ENCODE measurements around the gene MAP3K3.

Gene MAP3K3

GRCh38 chr17:63703029-63703428 lies 80.8 kb downstream of the MAP3K3 start:
- Histone ChIP-seq H3K4me1 (ENCODE audit: control insufficient read depth, low read depth, low read length) (no peaks in the 10 kb centered on the region), H3K9me3 (ENCODE audit: control insufficient read depth, low read depth, low read length) (no peaks in the 10 kb centered on the region), H3K27ac (ENCODE audit: low read length) (no peak overlapping the region), H3K9ac (ENCODE audit: low read length) (no peak overlapping the region), H3K27me3 (ENCODE audit: control insufficient read depth, insufficient read depth, low read length) (peaks cover 7% of the 10 kb centered on the region), H3K4me3 (ENCODE audit: low read length) (no peak overlapping the region), H3K36me3 (ENCODE audit: control insufficient read depth, low read depth, low read length) (peaks cover 8% of the 10 kb centered on the region)

GRCh38 chr17:63703556-63704258 lies 81.5 kb downstream of the MAP3K3 start:
- Histone ChIP-seq H3K9ac (ENCODE audit: low read length) (no peak overlapping the region), H3K27me3 (ENCODE audit: control insufficient read depth, insufficient read depth, low read length) (peaks cover 7% of the 10 kb centered on the region), H3K36me3 (ENCODE audit: control insufficient read depth, low read depth, low read length) (peaks cover 10% of the 10 kb centered on the region), H3K27ac (ENCODE audit: low read length) (no peak overlapping the region), H3K4me3 (ENCODE audit: low read length) (no peak overlapping the region), H3K9me3 (ENCODE audit: control insufficient read depth, low read depth, low read length) (no peaks in the 10 kb centered on the region), H3K4me1 (ENCODE audit: control insufficient read depth, low read depth, low read length) (no peaks in the 10 kb centered on the region)

GRCh38 chr17:63704259-63704576 lies 82.0 kb downstream of the MAP3K3 start:
- Histone ChIP-seq H3K4me1 (ENCODE audit: control insufficient read depth, low read depth, low read length) (no peaks in the 10 kb centered on the region), H3K27me3 (ENCODE audit: control insufficient read depth, insufficient read depth, low read length) (peaks cover 7% of the 10 kb centered on the region), H3K4me3 (ENCODE audit: low read length) (no peak overlapping the region), H3K36me3 (ENCODE audit: control insufficient read depth, low read depth, low read length) (peaks cover 15% of the 10 kb centered on the region), H3K9ac (ENCODE audit: low read length) (no peak overlapping the region), H3K9me3 (ENCODE audit: control insufficient read depth, low read depth, low read length) (no peaks in the 10 kb centered on the region), H3K27ac (ENCODE audit: low read length) (no peak overlapping the region)

GRCh38 chr17:63704836-63705235 lies 82.6 kb downstream of the MAP3K3 start:
- Histone ChIP-seq H3K27ac (ENCODE audit: low read length) (no peak overlapping the region), H3K9me3 (ENCODE audit: control insufficient read depth, low read depth, low read length) (no peaks in the 10 kb centered on the region), H3K9ac (ENCODE audit: low read length) (no peak overlapping the region), H3K36me3 (ENCODE audit: control insufficient read depth, low read depth, low read length) (peaks cover 20% of the 10 kb centered on the region), H3K4me1 (ENCODE audit: control insufficient read depth, low read depth, low read length) (no peaks in the 10 kb centered on the region), H3K27me3 (ENCODE audit: control insufficient read depth, insufficient read depth, low read length) (peaks cover 7% of the 10 kb centered on the region), H3K4me3 (ENCODE audit: low read length) (no peak overlapping the region)

GRCh38 chr17:63705657-63706056 lies 83.4 kb downstream of the MAP3K3 start:
- Histone ChIP-seq H3K36me3 (ENCODE audit: control insufficient read depth, low read depth, low read length) (peaks cover 25% of the 10 kb centered on the region), H3K27me3 (ENCODE audit: control insufficient read depth, insufficient read depth, low read length) (peaks cover 7% of the 10 kb centered on the region), H3K4me1 (ENCODE audit: control insufficient read depth, low read depth, low read length) (no peaks in the 10 kb centered on the region), H3K9ac (ENCODE audit: low read length) (no peak overlapping the region), H3K9me3 (ENCODE audit: control insufficient read depth, low read depth, low read length) (no peaks in the 10 kb centered on the region), H3K27ac (ENCODE audit: low read length) (no peak overlapping the region), H3K4me3 (ENCODE audit: low read length) (no peak overlapping the region)

- Histone ChIP-seq H3K27me3 (ENCODE audit: control insufficient read depth, insufficient read depth, low read length) (peaks cover 1% of the 10 kb centered on the region), H3K36me3 (ENCODE audit: control insufficient read depth, low read depth, low read length) (peaks cover 26% of the 10 kb centered on the region), H3K4me3 (ENCODE audit: low read length) (no peak overlapping the region), H3K9ac (ENCODE audit: low read length) (no peak overlapping the region), H3K9me3 (ENCODE audit: control insufficient read depth, low read depth, low read length) (no peaks in the 10 kb centered on the region), H3K4me1 (ENCODE audit: control insufficient read depth, low read depth, low read length) (no peaks in the 10 kb centered on the region), H3K27ac (ENCODE audit: low read length) (no peak overlapping the region)
These were observed 84.3 kb downstream of the MAP3K3 start for GRCh38 chr17:63706336-63707082.

GRCh38 chr17:63707151-63707550 lies 84.9 kb downstream of the MAP3K3 start:
- Histone ChIP-seq H3K4me3 (ENCODE audit: low read length) (no peak overlapping the region), H3K36me3 (ENCODE audit: control insufficient read depth, low read depth, low read length) (peaks cover 30% of the 10 kb centered on the region), H3K9ac (ENCODE audit: low read length) (no peak overlapping the region), H3K27ac (ENCODE audit: low read length) (no peak overlapping the region), H3K4me1 (ENCODE audit: control insufficient read depth, low read depth, low read length) (no peaks in the 10 kb centered on the region), H3K27me3 (ENCODE audit: control insufficient read depth, insufficient read depth, low read length) (no peaks in the 10 kb centered on the region), H3K9me3 (ENCODE audit: control insufficient read depth, low read depth, low read length) (no peaks in the 10 kb centered on the region)

GRCh38 chr17:63709110-63709509 lies 86.9 kb downstream of the MAP3K3 start:
- peaks cover 29% of the 10 kb centered on the region for H3K36me3 ChIP-seq (ENCODE audit: control insufficient read depth, low read depth, low read length)
- no peak overlapping the region for H3K27ac ChIP-seq (ENCODE audit: low read length)
- H3K4me1 ChIP-seq (ENCODE audit: control insufficient read depth, low read depth, low read length): no peaks in the 10 kb centered on the region
- no peak overlapping the region for H3K9ac ChIP-seq (ENCODE audit: low read length)
- H3K4me3 ChIP-seq (ENCODE audit: low read length): no peak overlapping the region
- H3K9me3 ChIP-seq (ENCODE audit: control insufficient read depth, low read depth, low read length): no peaks in the 10 kb centered on the region
- no peaks in the 10 kb centered on the region for H3K27me3 ChIP-seq (ENCODE audit: control insufficient read depth, insufficient read depth, low read length)

- Histone ChIP-seq H3K4me1 (ENCODE audit: control insufficient read depth, low read depth, low read length) (no peaks in the 10 kb centered on the region), H3K36me3 (ENCODE audit: control insufficient read depth, low read depth, low read length) (peaks cover 17% of the 10 kb centered on the region), H3K9me3 (ENCODE audit: control insufficient read depth, low read depth, low read length) (no peaks in the 10 kb centered on the region), H3K4me3 (ENCODE audit: low read length) (no peak overlapping the region), H3K27me3 (ENCODE audit: control insufficient read depth, insufficient read depth, low read length) (no peaks in the 10 kb centered on the region), H3K27ac (ENCODE audit: low read length) (no peak overlapping the region), H3K9ac (ENCODE audit: low read length) (no peak overlapping the region)
These were observed 92.5 kb downstream of the MAP3K3 start for GRCh38 chr17:63714550-63715277.

GRCh38 chr17:63716426-63716825 lies 94.2 kb downstream of the MAP3K3 start:
- no peaks in the 10 kb centered on the region for H3K9me3 ChIP-seq (ENCODE audit: control insufficient read depth, low read depth, low read length)
- no peak overlapping the region for H3K4me3 ChIP-seq (ENCODE audit: low read length)
- no peaks in the 10 kb centered on the region for H3K4me1 ChIP-seq (ENCODE audit: control insufficient read depth, low read depth, low read length)
- H3K36me3 ChIP-seq (ENCODE audit: control insufficient read depth, low read depth, low read length): peaks cover 11% of the 10 kb centered on the region
- H3K9ac ChIP-seq (ENCODE audit: low read length): no peak overlapping the region
- H3K27ac ChIP-seq (ENCODE audit: low read length): no peak overlapping the region
- H3K27me3 ChIP-seq (ENCODE audit: control insufficient read depth, insufficient read depth, low read length): no peaks in the 10 kb centered on the region

- H3K27ac ChIP-seq (ENCODE audit: low read length): no peak overlapping the region
- no peaks in the 10 kb centered on the region for H3K27me3 ChIP-seq (ENCODE audit: control insufficient read depth, insufficient read depth, low read length)
- H3K36me3 ChIP-seq (ENCODE audit: control insufficient read depth, low read depth, low read length): peaks cover under 1% of the 10 kb centered on the region
- H3K4me1 ChIP-seq (ENCODE audit: control insufficient read depth, low read depth, low read length): no peaks in the 10 kb centered on the region
- H3K4me3 ChIP-seq (ENCODE audit: low read length): no peak overlapping the region
- H3K9ac ChIP-seq (ENCODE audit: low read length): no peak overlapping the region
- no peaks in the 10 kb centered on the region for H3K9me3 ChIP-seq (ENCODE audit: control insufficient read depth, low read depth, low read length)
These were observed 96.8 kb downstream of the MAP3K3 start for GRCh38 chr17:63718988-63719387.

All from iPS-18a (cell line).